HEK293 (cell line): ENCODE data around the gene ACAD11.
"Not testable (repeated sequence)": the region's sequence is repeated elsewhere in the genome, so short reads cannot be mapped to it uniquely, and the experiment has no call there.

Experiments used
- CTCF ChIA-PET: fragments of 350-600 bp; formaldehyde crosslinking; extraction: SDS; loops from one replicate; lab custom pipeline; 2021; ENCODE audit warnings: antibody characterized with exemption; lab: Yijun Ruan, JAX
- POLR2A ChIA-PET: fragments of 300-600 bp; formaldehyde crosslinking; extraction: SDS; loops from one replicate; lab custom pipeline; 2020; ENCODE audit warnings: antibody characterized with exemption, inconsistent platforms; lab: Yijun Ruan, JAX
- H3K27ac ChIP-seq: fragments of 200-500 bp; sonication (Bioruptor generic); 2 replicates; pipeline ENCODE4 v1.5.1; 2014; ENCODE audit warnings: low read depth, low read length, control low read depth, inconsistent platforms; ENCODE audit errors: extremely low read depth
- H3K36me3 ChIP-seq, 2 experiments: fragments of 200-500 bp in 1 of 2; sonication (Bioruptor generic) in 1 of 2; 1 replicate in 1 of 2; 2 replicates in 1 of 2; pipeline ENCODE4 v1.5.1; 2014 to 2017; ENCODE audit warnings: inconsistent platforms in 2 of 2, low read length in 2 of 2; ENCODE audit not compliant: control insufficient read depth in 2 of 2, insufficient read depth in 1 of 2
- H3K4me1 ChIP-seq: fragments of 200-500 bp; sonication (Bioruptor generic); 2 replicates; pipeline ENCODE4 v1.5.1; 2014; ENCODE audit warnings: mild to moderate bottlenecking, low read length, inconsistent platforms; ENCODE audit not compliant: control insufficient read depth, insufficient read depth
- H3K4me3 ChIP-seq: 2 replicates; pipeline ENCODE4 v1.5.1; 2011; ENCODE audit warnings: low read depth, mild to moderate bottlenecking, control low read depth, low read length, moderate library complexity
- H3K9me3 ChIP-seq: fragments of 200-500 bp; sonication (Bioruptor generic); 2 replicates; pipeline ENCODE4 v1.5.1; 2014; ENCODE audit warnings: low read depth, low read length, inconsistent platforms; ENCODE audit not compliant: control insufficient read depth, insufficient read depth
- KLF10 ChIP-seq: fragments of 450-650 bp; IDR thresholded peaks from 2 replicates; pipeline ENCODE4 v1.5.1; 2018; ENCODE audit warnings: missing biosample characterization, mild to moderate bottlenecking, missing genetic modification characterization
- KLF16 ChIP-seq: fragments of 450-650 bp; formaldehyde crosslinking; IDR thresholded peaks from 2 replicates; pipeline ENCODE4 v1.5.1; 2017; ENCODE audit warnings: missing biosample characterization, missing genetic modification characterization
- OSR2 ChIP-seq: fragments of 450-650 bp; formaldehyde crosslinking; IDR thresholded peaks from 2 replicates; pipeline ENCODE4 v1.5.1; 2016; ENCODE audit warnings: missing biosample characterization, missing genetic modification characterization
- PRDM1 ChIP-seq: fragments of 450-650 bp; formaldehyde crosslinking; IDR thresholded peaks from 2 replicates; pipeline ENCODE4; 2016; ENCODE audit warnings: missing biosample characterization, missing genetic modification characterization
- ZBTB26 ChIP-seq: fragments of 450-650 bp; formaldehyde crosslinking; optimal IDR thresholded peaks from 2 replicates; pipeline ENCODE3; 2016; ENCODE audit warnings: missing biosample characterization, mild to moderate bottlenecking, missing genetic modification characterization
- ZNF2 ChIP-seq: fragments of 450-650 bp; formaldehyde crosslinking; IDR thresholded peaks from 2 replicates; pipeline ENCODE4 v1.5.1; 2016; ENCODE audit warnings: missing biosample characterization, missing genetic modification characterization
- ZNF292 ChIP-seq: fragments of 450-650 bp; formaldehyde crosslinking; IDR thresholded peaks from 2 replicates; pipeline ENCODE4 v1.5.1; 2016; ENCODE audit warnings: low read depth, missing biosample characterization, missing genetic modification characterization, borderline replicate concordance
- ZNF324 ChIP-seq: fragments of 450-650 bp; formaldehyde crosslinking; IDR thresholded peaks from 2 replicates; pipeline ENCODE4 v1.5.1; 2016; ENCODE audit warnings: missing biosample characterization, missing genetic modification characterization
- ZNF341 ChIP-seq: fragments of 450-650 bp; formaldehyde crosslinking; IDR thresholded peaks from 2 replicates; pipeline ENCODE4; 2016; ENCODE audit warnings: low read depth, missing biosample characterization, missing genetic modification characterization
- ZNF350 ChIP-seq: fragments of 450-650 bp; formaldehyde crosslinking; IDR thresholded peaks from 2 replicates; pipeline ENCODE4 v1.5.0; 2017; ENCODE audit warnings: missing biosample characterization, mild to moderate bottlenecking, missing genetic modification characterization
- ZNF433 ChIP-seq: fragments of 450-650 bp; formaldehyde crosslinking; IDR thresholded peaks from 2 replicates; pipeline ENCODE4 v1.5.1; 2016; ENCODE audit warnings: missing biosample characterization, missing genetic modification characterization, low read depth
- ZNF510 ChIP-seq: fragments of 450-650 bp; formaldehyde crosslinking; IDR thresholded peaks from 2 replicates; pipeline ENCODE4 v1.5.1; 2018; ENCODE audit warnings: mild to moderate bottlenecking, missing genetic modification characterization, missing biosample characterization; ENCODE audit not compliant: insufficient replicate concordance
- ZNF658 ChIP-seq: fragments of 450-650 bp; formaldehyde crosslinking; IDR thresholded peaks from 2 replicates; pipeline ENCODE4; 2016; ENCODE audit warnings: missing biosample characterization, missing genetic modification characterization
- ZNF701 ChIP-seq: fragments of 450-650 bp; formaldehyde crosslinking; IDR thresholded peaks from 2 replicates; pipeline ENCODE4 v1.5.1; 2016; ENCODE audit warnings: missing biosample characterization, missing genetic modification characterization
- ZNF776 ChIP-seq: fragments of 450-650 bp; formaldehyde crosslinking; IDR thresholded peaks from 2 replicates; pipeline ENCODE4 v1.5.0; 2017; ENCODE audit warnings: missing biosample characterization, missing genetic modification characterization, borderline replicate concordance
- TF ChIP-seq, protein P1 (sequence below): fragments of 450-650 bp; formaldehyde crosslinking; IDR thresholded peaks from 2 replicates; pipeline ENCODE4 v1.5.1; 2016; ENCODE audit warnings: missing biosample characterization, missing genetic modification characterization
- TF ChIP-seq, protein P2 (sequence below): fragments of 450-650 bp; formaldehyde crosslinking; IDR thresholded peaks from 2 replicates; pipeline ENCODE4 v1.5.1; 2016; ENCODE audit warnings: missing biosample characterization, missing genetic modification characterization

ACAD11 gene

GRCh38 chr3:132556508-132557159, 103.0 kb downstream of the ACAD11 start:
- Histone ChIP-seq H3K4me1 (no peaks in the 10 kb centered on the region), H3K4me3 (no peak overlapping the region), H3K27ac (no peak overlapping the region), H3K36me3 (peaks cover 0 to 14% of the 10 kb centered on the region in 2 experiments; a peak in 1 of 3 replicates), H3K9me3 (no peaks in the 10 kb centered on the region)
- no peak for TF ChIP-seq ZNF510 (tag by site-specific recombination)
- no peak for TF ChIP-seq ZNF341 (tag by site-specific recombination)
- no peak for TF ChIP-seq ZNF292
- TF ChIP-seq, protein P1, sequence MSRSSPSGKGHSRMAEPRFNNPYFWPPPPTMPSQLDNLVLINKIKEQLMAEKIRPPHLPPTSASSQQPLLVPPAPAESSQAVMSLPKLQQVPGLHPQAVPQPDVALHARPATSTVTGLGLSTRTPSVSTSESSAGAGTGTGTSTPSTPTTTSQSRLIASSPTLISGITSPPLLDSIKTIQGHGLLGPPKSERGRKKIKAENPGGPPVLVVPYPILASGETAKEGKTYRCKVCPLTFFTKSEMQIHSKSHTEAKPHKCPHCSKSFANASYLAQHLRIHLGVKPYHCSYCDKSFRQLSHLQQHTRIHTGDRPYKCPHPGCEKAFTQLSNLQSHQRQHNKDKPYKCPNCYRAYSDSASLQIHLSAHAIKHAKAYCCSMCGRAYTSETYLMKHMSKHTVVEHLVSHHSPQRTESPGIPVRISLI (tag by site-specific recombination) = no peak
- TF ChIP-seq ZNF658 = no peak
- TF ChIP-seq KLF10 (tag by site-specific recombination) = no peak
- no peak for TF ChIP-seq ZNF433 (tag by site-specific recombination)
- no peak for TF ChIP-seq ZNF350 (tag by site-specific recombination)
- TF ChIP-seq, protein P2, sequence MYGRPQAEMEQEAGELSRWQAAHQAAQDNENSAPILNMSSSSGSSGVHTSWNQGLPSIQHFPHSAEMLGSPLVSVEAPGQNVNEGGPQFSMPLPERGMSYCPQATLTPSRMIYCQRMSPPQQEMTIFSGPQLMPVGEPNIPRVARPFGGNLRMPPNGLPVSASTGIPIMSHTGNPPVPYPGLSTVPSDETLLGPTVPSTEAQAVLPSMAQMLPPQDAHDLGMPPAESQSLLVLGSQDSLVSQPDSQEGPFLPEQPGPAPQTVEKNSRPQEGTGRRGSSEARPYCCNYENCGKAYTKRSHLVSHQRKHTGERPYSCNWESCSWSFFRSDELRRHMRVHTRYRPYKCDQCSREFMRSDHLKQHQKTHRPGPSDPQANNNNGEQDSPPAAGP (tag by site-specific recombination) = no peak
- no peak for TF ChIP-seq PRDM1 (tag by site-specific recombination)
- no peak for TF ChIP-seq ZNF776
- TF ChIP-seq ZNF701 (tag by site-specific recombination) = no peak
- TF ChIP-seq KLF16 (tag by site-specific recombination) = no peak
- CTCF ChIA-PET = no interaction called here
- POLR2A ChIA-PET = no interaction called here

DNA sequence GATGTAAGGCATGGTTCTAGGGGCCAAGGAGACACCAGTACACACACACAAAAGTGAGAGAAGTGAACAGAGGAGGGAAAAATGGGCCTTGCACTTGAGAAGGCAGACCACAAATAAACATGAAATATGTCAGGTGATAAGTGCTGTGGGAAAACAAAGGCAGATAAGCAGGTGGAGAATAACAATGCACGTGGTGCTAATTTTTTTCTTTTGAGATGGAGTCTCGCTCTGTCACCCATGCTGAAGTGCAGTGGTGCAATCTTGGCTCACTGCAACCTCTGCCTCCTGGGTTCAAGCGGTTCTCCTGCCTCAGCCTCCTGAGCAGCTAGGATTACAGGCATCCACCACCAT, 103.6 kb downstream of the ACAD11 start:
- H3K36me3 ChIP-seq = peaks cover 0 to 13% of the 10 kb centered on the region in 2 experiments; a peak in 1 of 3 replicates
- H3K4me1 ChIP-seq, H3K27ac ChIP-seq, CTCF ChIA-PET, H3K4me3 ChIP-seq, POLR2A ChIA-PET, H3K9me3 ChIP-seq: not testable (repeated sequence)

DNA sequence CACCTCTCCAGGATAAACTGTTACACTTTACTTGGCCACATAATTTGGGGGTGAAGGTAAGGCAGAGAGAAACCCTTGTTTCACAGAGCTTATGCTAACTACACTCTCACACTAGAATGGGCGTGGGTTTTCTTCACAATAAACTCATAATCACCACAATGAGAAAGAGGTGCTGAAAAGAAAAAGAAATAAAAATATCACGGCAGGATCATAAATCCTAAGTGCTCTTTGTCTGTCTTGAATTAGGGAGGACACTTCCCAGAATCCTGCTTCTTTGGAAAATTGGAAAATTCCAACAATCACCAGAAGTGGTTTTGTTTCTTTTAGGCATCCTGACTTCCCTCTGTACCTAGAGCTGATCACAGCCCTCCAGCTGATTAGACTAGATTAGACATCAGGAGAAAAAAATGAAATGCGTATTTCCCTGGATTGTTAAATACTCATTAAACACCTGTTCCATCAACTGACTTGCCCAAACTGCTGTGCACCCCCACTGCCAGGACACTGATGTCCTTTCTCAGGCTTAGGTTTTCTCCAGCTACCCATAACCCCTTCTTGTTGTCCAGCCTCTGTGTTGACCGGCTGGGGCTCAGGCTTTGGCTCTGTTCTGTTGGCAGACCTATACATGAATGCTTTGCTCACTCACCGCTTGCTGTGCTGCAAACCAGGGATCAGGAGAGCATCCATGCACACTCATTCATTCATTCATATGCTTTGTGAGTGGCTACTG, 104.1 kb downstream of the ACAD11 start:
- H3K9me3 ChIP-seq = no peaks in the 10 kb centered on the region
- peaks cover 0 to 9% of the 10 kb centered on the region in 2 experiments; a peak in 1 of 3 replicates for H3K36me3 ChIP-seq
- POLR2A ChIA-PET = no interaction called here
- TF ChIP-seq OSR2 (tag by site-specific recombination) = no peak
- no peak for TF ChIP-seq ZNF324
- no peak for TF ChIP-seq ZBTB26
- no peak for TF ChIP-seq ZNF2
- no peak overlapping the region for H3K4me3 ChIP-seq
- no peaks in the 10 kb centered on the region for H3K4me1 ChIP-seq
- H3K27ac ChIP-seq = no peak overlapping the region
- CTCF ChIA-PET = no interaction called here
